Activated T-cell treated with anti-CD3 and anti-CD28 coated beads, Interleukin-2, amount 50 U/mL, for 48 hours (primary cell): Measurements from ENCODE around the gene ZFPM1.
"Not testable (repeated sequence)": the region's sequence is repeated elsewhere in the genome, so short reads cannot be mapped to it uniquely, and the experiment has no call there.

Experiments
- DNase-seq, 2 experiments: peaks; one replicate each; pipeline ENCODE4 v3.0.0-alpha.2; 2020

Gene ZFPM1

GRCh38 chr16:88453217-88453531 is at the start of gene ZFPM1:
TSS of gene ZFPM1 (plus strand) at chr16:88453280. CDS start at chr16:88453639, 359 bp downstream.
- DNase-seq = no peak

GRCh38 chr16:88403794-88404581 is 49.1 kb upstream of the ZFPM1 start:
- DNase-seq = no peak

GRCh38 chr16:88404769-88405168 is 48.3 kb upstream of the ZFPM1 start:
- DNase-seq = no peak

- no peak for DNase-seq
These were observed 47.6 kb upstream of the ZFPM1 start for GRCh38 chr16:88405216-88406060.

GRCh38 chr16:88406096-88407041 is 46.7 kb upstream of the ZFPM1 start:
- DNase-seq = no peak

- DNase-seq = no peak
These were observed 46.0 kb upstream of the ZFPM1 start for GRCh38 chr16:88407042-88407420.

GRCh38 chr16:88407807-88408206 is 45.3 kb upstream of the ZFPM1 start:
- DNase-seq = no peak

- DNase-seq = no peak
These were observed 44.4 kb upstream of the ZFPM1 start for GRCh38 chr16:88408561-88409142.

GRCh38 chr16:88409296-88410065 is 43.6 kb upstream of the ZFPM1 start:
- no peak for DNase-seq

GRCh38 chr16:88410297-88410968 is 42.6 kb upstream of the ZFPM1 start:
- DNase-seq = not testable (repeated sequence)

- DNase-seq = no peak
These were observed 41.0 kb upstream of the ZFPM1 start for GRCh38 chr16:88411951-88412576.

GRCh38 chr16:88412766-88413165 is 40.3 kb upstream of the ZFPM1 start:
- no peak for DNase-seq

GRCh38 chr16:88413231-88413630 is 39.8 kb upstream of the ZFPM1 start:
- DNase-seq = no peak

- no peak for DNase-seq
These were observed 39.4 kb upstream of the ZFPM1 start for GRCh38 chr16:88413631-88414030.

GRCh38 chr16:88414521-88415380 is 38.3 kb upstream of the ZFPM1 start:
- no peak for DNase-seq

- DNase-seq = no peak
These were observed 37.7 kb upstream of the ZFPM1 start for GRCh38 chr16:88415381-88415705.

GRCh38 chr16:88415713-88416323 is 37.3 kb upstream of the ZFPM1 start:
- DNase-seq = no peak

GRCh38 chr16:88416686-88417085 is 36.4 kb upstream of the ZFPM1 start:
- no peak for DNase-seq

- DNase-seq = no peak
These were observed 35.2 kb upstream of the ZFPM1 start for GRCh38 chr16:88417684-88418476.
